Kidney glomerular epithelial cell (primary cell): ENCODE data around the gene BICC1.
A peak's percentile ranks its signal among the peaks of the same experiment; 100 is the strongest.

ENCODE experiments used
- DNase-seq: peaks from one replicate; lab custom pipeline; 2025; lab: John Stamatoyannopoulos, UW

BICC1 gene

GRCh38 chr10:58778966-58779365 is 266.3 kb downstream of the BICC1 start:
- DNase-seq: no peak

DNA sequence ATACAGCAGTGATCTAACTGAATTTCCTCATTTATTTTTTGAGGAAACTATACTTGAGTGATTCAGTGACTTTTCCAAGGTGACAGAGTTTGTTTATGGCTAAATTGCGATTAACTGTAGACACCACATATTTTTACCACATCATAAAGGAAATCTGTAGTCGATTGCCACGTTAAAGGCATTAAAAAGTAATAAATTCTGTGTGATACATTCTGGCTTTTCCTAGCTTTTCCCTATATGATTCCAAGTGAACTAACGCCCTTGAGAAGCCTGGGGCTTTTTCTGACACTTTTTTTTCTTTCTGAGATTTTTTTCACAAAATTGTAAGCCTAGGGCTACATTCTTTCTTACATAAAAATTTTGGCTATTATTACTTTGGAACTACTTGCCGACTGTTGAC is 266.9 kb downstream of the BICC1 start:
- DNase-seq: no peak

- no peak for DNase-seq
Measured at GRCh38 chr10:58780476-58780875, 267.8 kb downstream of the BICC1 start.

DNA sequence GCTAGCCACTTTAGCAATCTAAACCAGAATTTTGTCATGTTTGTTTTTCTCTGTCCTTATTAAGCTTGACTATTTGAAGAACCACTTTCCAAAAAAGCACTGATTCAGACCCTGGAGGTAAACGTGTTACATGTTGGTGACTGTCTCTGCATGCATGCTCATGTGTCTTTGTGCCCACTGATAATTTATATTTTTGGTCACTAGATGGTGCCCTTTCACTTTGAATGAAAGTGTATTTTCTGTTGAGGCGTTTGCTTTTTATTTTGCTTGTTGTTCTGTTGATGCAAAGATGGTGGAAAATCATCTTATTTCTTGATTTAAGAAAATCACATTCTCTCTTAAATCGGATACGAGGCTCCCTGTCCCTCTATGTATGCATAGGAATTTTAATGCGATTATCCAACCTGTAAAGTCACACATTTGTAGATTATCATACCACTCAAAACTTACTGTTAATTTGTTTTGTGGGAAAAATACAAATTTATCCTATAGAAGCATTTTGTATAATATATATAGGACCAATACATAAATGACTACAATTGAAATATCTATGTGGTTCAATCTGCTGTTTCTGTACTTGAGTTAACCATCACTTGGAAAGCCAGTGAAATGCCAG is 269.3 kb downstream of the BICC1 start:
- DNase-seq: peak; percentile 58

DNA sequence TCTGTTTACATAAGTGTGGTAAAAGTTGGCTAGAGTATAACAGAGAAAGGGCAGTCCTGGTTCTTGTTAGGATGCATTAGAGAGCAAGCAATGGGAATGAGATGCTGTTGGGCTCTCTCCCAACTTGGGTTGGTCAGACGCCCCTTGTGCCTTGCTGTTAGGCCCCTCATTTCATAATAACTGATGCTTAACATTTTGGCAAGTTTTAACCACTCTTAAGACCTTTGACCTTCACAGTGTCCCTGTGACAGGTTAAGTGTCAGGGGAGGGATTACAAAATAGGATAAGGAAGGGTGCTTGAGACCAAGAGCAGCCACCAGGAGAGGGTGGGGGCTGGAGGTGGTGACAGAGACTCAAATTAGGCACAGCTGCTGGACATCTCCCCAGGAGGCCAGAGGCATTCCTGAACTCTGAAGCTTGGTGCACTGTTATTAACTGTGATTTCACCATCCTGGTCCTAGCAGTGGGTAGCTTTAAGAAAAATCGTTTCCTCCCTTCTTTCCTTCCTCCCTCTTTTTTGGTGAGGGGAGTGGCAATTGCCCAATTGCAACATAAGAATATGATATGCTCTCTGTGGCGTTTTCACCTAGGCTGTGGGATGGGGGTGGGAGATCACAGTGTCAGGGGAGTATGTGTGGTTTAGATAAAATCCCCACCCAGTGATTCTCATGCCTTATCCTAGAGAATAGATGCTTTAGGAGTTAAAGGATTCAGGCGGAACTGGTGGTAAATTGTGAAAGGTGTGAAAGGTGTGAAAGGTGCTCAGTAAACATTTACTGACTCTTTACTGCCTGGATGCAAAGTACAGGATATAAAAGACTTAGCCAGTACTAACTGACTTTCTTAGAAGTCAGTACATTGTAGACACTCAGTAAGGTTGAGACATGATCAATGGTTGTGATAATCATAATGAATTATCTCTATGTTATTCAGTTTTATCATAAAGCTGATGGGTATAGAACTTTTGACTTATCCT is 270.5 kb downstream of the BICC1 start:
- no peak for DNase-seq

GRCh38 chr10:58784361-58784760 is 271.7 kb downstream of the BICC1 start:
- DNase-seq: no peak

GRCh38 chr10:58785354-58785753 is 272.7 kb downstream of the BICC1 start:
- no peak for DNase-seq

DNA sequence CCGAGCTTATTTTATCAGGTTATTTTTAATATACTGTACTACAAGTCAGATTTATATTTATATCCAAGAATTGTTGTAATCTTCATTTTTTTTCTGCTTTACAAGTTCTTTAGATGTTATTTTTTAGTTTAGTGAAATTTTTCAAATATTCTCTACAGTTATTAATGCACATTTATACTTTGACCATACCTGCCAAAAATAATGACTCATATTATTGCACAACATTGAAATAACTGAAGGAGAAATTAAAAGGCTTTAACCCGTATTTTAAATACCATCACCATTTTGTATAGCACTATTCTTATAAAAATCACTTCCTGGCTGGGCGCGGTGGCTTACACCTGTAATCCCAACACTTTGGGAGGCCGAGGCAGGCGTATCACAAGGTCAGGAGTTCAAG is 278.5 kb downstream of the BICC1 start:
- no peak for DNase-seq

GRCh38 chr10:58795560-58795959 is 282.9 kb downstream of the BICC1 start:
- DNase-seq: no peak

DNA sequence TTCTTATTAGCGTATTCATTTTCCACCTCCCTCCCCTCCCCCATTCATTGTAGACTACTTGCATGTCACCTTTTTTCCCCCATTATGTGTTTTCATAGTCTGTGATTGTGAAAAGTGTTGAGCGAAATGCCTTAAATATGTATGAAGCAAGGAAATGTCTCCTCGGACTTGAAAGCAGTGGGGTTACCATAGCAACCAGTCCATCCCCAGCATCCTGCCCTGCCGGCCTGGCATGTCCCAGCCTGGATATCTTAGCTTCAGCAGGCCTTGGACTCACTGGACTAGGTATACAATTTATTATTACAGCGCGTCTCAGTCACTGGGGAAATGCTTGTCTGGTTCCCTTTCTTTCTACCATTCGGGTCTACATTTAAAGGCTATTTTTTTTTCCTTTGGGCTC is 283.6 kb downstream of the BICC1 start:
- no peak for DNase-seq

GRCh38 chr10:58796824-58797223 is 284.2 kb downstream of the BICC1 start:
- no peak for DNase-seq

- peak; percentile 32 for DNase-seq
Measured at GRCh38 chr10:58797356-58797755, 284.7 kb downstream of the BICC1 start.

DNA sequence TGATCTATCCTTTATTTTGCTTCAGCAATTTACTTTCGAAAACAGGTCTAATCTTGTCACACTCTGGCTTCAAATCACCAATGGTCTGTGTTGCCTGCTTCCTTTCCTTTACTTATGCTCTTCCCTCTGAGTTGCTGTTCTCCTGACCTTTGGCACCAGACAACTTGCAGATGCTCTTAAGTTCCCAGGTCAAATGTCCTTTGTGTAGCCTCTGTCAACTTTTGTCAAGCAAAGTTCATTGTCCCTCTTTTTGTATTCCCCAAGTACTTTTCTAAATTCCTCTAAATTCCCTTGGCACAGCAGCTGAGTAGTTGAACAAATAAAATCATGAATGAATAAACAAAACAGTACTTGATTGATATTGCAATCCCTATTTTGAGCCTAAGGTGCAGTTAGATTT is 289.4 kb downstream of the BICC1 start:
- DNase-seq: no peak

DNA sequence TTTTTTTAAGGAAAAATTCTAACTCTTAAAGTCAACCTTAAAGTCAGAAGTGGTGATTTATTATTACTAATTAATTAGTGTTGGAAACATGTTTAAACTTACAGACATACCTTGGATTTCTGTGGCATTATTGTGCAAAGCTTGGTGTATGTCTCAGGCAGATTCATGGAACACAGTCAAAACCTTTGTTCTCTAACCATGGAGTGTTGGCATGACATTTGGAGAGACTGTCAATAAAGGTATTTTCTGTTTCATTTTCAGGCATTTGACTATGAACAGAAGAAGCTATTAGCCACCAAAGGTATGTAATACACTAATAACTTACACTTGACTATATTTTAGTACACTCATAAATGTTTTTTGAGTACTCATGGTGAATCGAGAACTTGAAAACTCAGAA is 293.7 kb downstream of the BICC1 start:
- no peak for DNase-seq

DNA sequence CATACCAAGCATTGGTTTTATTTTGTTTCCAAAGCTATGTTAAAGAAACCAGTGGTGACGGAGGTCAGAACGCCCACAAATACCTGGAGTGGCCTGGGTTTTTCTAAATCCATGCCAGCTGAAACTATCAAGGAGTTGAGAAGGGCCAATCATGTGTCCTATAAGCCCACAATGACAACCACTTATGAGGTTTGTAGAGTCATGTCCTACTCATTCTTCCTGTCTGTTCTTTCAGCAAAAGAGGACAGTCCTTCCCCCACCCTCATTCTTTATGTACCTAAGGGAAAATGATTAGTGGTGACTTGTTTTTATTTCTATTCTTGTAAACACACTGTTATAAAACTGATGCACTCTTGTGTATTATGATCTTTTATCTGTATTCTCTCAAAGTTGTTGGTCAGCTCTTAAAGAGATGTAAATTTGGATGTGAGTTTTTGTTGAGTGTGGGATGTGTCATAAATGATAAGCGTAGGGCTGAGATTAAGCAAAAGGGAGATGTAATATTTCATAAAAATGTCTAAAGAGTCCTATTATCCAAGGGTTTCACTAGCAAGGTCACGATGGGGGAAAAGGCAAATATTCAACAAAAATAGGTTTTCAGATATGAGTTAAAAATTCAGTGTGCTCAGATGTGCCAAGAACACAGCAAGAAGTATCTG is 294.4 kb downstream of the BICC1 start:
- DNase-seq: no peak

- no peak for DNase-seq
Measured at GRCh38 chr10:58807629-58808022, 295.0 kb downstream of the BICC1 start.

- DNase-seq: no peak
Measured at GRCh38 chr10:58810751-58811150, 298.1 kb downstream of the BICC1 start.

- peak; percentile 37 for DNase-seq
Measured at GRCh38 chr10:58813573-58813972, 300.9 kb downstream of the BICC1 start.

DNA sequence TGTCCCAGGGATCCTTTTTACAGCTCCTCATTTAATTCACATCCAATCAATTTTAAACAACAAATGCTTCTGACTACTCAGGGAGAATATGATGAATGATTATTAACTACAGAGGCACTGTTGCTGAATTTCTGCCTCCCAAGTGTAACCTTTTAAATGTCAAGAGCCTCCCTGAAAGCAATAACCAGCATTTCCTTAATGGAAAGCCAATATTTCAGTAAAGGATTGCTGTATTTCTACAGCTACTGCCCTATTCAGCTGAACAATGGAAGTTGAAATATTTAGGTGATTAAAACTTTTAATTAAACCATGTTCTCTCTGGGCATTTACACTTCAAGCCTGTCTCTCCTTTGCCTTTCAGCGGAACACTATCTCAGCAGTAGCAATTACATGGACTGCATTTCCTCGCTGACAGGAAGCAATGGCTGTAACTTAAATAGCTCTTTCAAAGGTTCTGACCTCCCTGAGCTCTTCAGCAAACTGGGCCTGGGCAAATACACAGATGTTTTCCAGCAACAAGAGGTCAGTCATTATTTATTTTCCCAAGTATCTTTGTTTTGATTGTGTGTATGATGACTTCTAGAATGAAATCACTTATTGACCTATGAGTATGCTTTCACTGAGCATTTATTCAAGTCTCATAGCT is 304.7 kb downstream of the BICC1 start:
- no peak for DNase-seq

DNA sequence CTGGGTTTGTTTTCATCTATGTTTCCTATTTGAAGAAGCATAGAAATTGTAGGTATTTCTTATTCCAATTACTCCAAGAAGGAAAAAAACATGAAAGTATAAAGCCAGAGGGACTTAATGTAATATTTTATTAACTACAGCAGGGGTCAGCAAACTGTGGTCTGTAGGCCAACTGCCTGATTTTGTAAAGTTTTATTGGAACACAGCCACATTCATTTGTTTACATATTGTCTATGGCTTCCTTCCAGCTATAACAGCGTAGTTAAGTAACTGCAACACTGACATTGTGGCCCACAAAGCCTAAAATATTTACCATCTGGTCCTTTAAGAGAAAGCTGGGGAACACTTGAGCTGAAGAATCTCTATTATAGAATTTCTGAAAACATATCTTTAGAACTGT is 306.2 kb downstream of the BICC1 start:
- no peak for DNase-seq

GRCh38 chr10:58820386-58820785 is 307.7 kb downstream of the BICC1 start:
- no peak for DNase-seq
